H9 (cell line): Measurements from ENCODE around the gene NCOR2. TPM values are rescaled to one million over a fixed set of nuclear protein-coding genes. Genes with fewer than 3 reads are reported as not detected.

ENCODE experiments used
- DNase-seq: peaks from one replicate; pipeline ENCODE4 v3.0.0-alpha.2; 2017
- H2AFZ ChIP-seq: one replicate; pipeline ENCODE4 v1.6.1; 2013; ENCODE audit warnings: mild to moderate bottlenecking, low read length, control low read depth, moderate library complexity
- H2AK5ac ChIP-seq: 2 replicates; pipeline ENCODE4 v1.6.1; 2013; ENCODE audit warnings: low read length, control low read depth, mixed read lengths; ENCODE audit not compliant: insufficient read length
- H2BK120ac ChIP-seq: one replicate; pipeline ENCODE4 v1.6.1; 2013; ENCODE audit warnings: low read depth, mild to moderate bottlenecking, low read length, control low read depth, inconsistent platforms; ENCODE audit not compliant: poor library complexity, severe bottlenecking
- H2BK12ac ChIP-seq: 2 replicates; pipeline ENCODE4 v1.6.1; 2013; ENCODE audit warnings: low read length, control low read depth, mixed read lengths, low read depth; ENCODE audit not compliant: insufficient read length
- H2BK15ac ChIP-seq: 2 replicates; pipeline ENCODE4 v1.6.1; 2013; ENCODE audit warnings: low read depth, low read length, control low read depth
- H2BK20ac ChIP-seq: one replicate; pipeline ENCODE4 v1.6.1; 2013; ENCODE audit warnings: low read depth, mild to moderate bottlenecking, low read length, control low read depth, inconsistent platforms; ENCODE audit not compliant: poor library complexity, severe bottlenecking
- H2BK5ac ChIP-seq: 2 replicates; pipeline ENCODE4 v1.6.1; 2013; ENCODE audit warnings: low read length, control low read depth, mixed read lengths; ENCODE audit not compliant: insufficient read length
- H3K14ac ChIP-seq: 2 replicates; pipeline ENCODE4 v1.6.1; 2013; ENCODE audit warnings: low read length, control low read depth; ENCODE audit not compliant: insufficient read depth
- H3K18ac ChIP-seq: 2 replicates; pipeline ENCODE4 v1.6.1; 2013; ENCODE audit warnings: low read depth, mild to moderate bottlenecking, mixed read lengths, low read length, control low read depth; ENCODE audit not compliant: insufficient read length
- H3K23ac ChIP-seq: 2 replicates; pipeline ENCODE4 v1.6.1; 2013; ENCODE audit warnings: low read length, control low read depth, mixed read lengths, low read depth; ENCODE audit not compliant: insufficient read length
- H3K23me2 ChIP-seq: 2 replicates; pipeline ENCODE4 v1.6.1; 2013; ENCODE audit warnings: low read depth, mild to moderate bottlenecking, mixed read lengths, low read length, control low read depth; ENCODE audit not compliant: insufficient read length, poor library complexity, severe bottlenecking
- H3K27ac ChIP-seq: 2 replicates; pipeline ENCODE4 v1.5.1; 2013; ENCODE audit warnings: low read length, control low read depth, mixed read lengths, low read depth; ENCODE audit not compliant: insufficient read length
- H3K27me3 ChIP-seq: 2 replicates; pipeline ENCODE4 v1.6.1; 2013; ENCODE audit warnings: low read length, control low read depth, inconsistent platforms; ENCODE audit not compliant: insufficient read depth
- H3K4ac ChIP-seq: 2 replicates; pipeline ENCODE4 v1.6.1; 2013; ENCODE audit warnings: low read depth, mild to moderate bottlenecking, control low read depth, inconsistent platforms, low read length, moderate library complexity
- H3K4me1 ChIP-seq: 2 replicates; pipeline ENCODE4 v1.6.1; 2013; ENCODE audit warnings: low read length, control low read depth, inconsistent platforms; ENCODE audit not compliant: insufficient read depth
- H3K4me2 ChIP-seq: 2 replicates; pipeline ENCODE4 v1.6.1; 2013; ENCODE audit warnings: low read length, control low read depth, mixed read lengths; ENCODE audit not compliant: insufficient read length, insufficient read depth
- H3K56ac ChIP-seq: 2 replicates; pipeline ENCODE4 v1.6.1; 2013; ENCODE audit warnings: low read depth, mild to moderate bottlenecking, mixed read lengths, low read length, control low read depth; ENCODE audit not compliant: insufficient read length
- H3K79me1 ChIP-seq: 2 replicates; pipeline ENCODE4 v1.6.1; 2013; ENCODE audit warnings: low read depth, mild to moderate bottlenecking, moderate library complexity, low read length, control low read depth, inconsistent platforms; ENCODE audit not compliant: insufficient read depth, poor library complexity, severe bottlenecking
- H3K79me2 ChIP-seq: 2 replicates; pipeline ENCODE4 v1.6.1; 2013; ENCODE audit warnings: low read length, control low read depth, inconsistent platforms; ENCODE audit not compliant: insufficient read depth
- H3K9ac ChIP-seq: 2 replicates; pipeline ENCODE4 v1.6.1; 2013; ENCODE audit warnings: low read length, control low read depth, mixed read lengths; ENCODE audit not compliant: insufficient read length; ENCODE audit errors: extremely low read depth
- H3K9me3 ChIP-seq: one replicate; pipeline ENCODE4 v1.6.1; 2013; ENCODE audit warnings: low read depth, low read length, inconsistent platforms; ENCODE audit not compliant: control insufficient read depth
- H3T11ph ChIP-seq: one replicate; pipeline ENCODE4 v1.6.1; 2013; ENCODE audit warnings: mild to moderate bottlenecking, low read length, control low read depth, inconsistent platforms
- H4K20me1 ChIP-seq: one replicate; pipeline ENCODE4 v1.6.1; 2013; ENCODE audit not compliant: control insufficient read depth, insufficient read length, insufficient read depth
- H4K5ac ChIP-seq: 2 replicates; pipeline ENCODE4 v1.6.1; 2013; ENCODE audit warnings: low read depth, mild to moderate bottlenecking, mixed read lengths, low read length, control low read depth; ENCODE audit not compliant: insufficient read length
- H4K8ac ChIP-seq: replicated peaks from 2 replicates; pipeline ENCODE4 v1.6.1; 2013; ENCODE audit warnings: low read length, control low read depth, mixed read lengths, low read depth; ENCODE audit not compliant: insufficient read length
- H4K91ac ChIP-seq: 2 replicates; pipeline ENCODE4 v1.6.1; 2013; ENCODE audit warnings: low read depth, mild to moderate bottlenecking, moderate library complexity, mixed read lengths, low read length, control low read depth; ENCODE audit not compliant: insufficient read length
- H3K27ac Mint-ChIP-seq, 3 experiments: 2 replicates in 2 of 3; 3 replicates in 1 of 3; pipeline ENCODE4 v1.8.0; 2020 to 2021; ENCODE audit warnings: mixed read lengths in 3 of 3, mild to moderate bottlenecking in 1 of 3, moderate library complexity in 1 of 3
- H3K27me3 Mint-ChIP-seq: 2 replicates; pipeline ENCODE4 v1.8.0; 2021; ENCODE audit warnings: low read depth, mild to moderate bottlenecking, moderate library complexity, mixed read lengths
- H3K36me3 Mint-ChIP-seq, 3 experiments: 2 replicates in 2 of 3; 3 replicates in 1 of 3; pipeline ENCODE4 v1.8.0; 2020 to 2021; ENCODE audit warnings: low read depth in 3 of 3, mixed read lengths in 3 of 3; ENCODE audit not compliant: insufficient read depth in 1 of 3
- H3K4me1 Mint-ChIP-seq, 2 experiments: 2 replicates each; pipeline ENCODE4 v1.8.0; 2020; ENCODE audit warnings: mixed read lengths in 2 of 2
- H3K4me3 Mint-ChIP-seq, 2 experiments: 2 replicates in 1 of 2; 3 replicates in 1 of 2; pipeline ENCODE4 v1.8.0; 2020 to 2021; ENCODE audit warnings: mild to moderate bottlenecking in 2 of 2, mixed read lengths in 2 of 2, moderate library complexity in 1 of 2
- H3K9me3 Mint-ChIP-seq, 2 experiments: 2 replicates in 1 of 2; 3 replicates in 1 of 2; pipeline ENCODE4 v1.8.0; 2020; ENCODE audit warnings: mild to moderate bottlenecking in 2 of 2, mixed read lengths in 2 of 2, moderate library complexity in 1 of 2
- CTCF ChIP-seq: fragments of 200-600 bp; sonication (generic); conservative IDR thresholded peaks from 3 replicates; pipeline ENCODE4 v1.8.0; 2021; ENCODE audit warnings: antibody characterized with exemption, mild to moderate bottlenecking
- WGBS: extraction: QIAGEN DNeasy Blood & Tissue Kit; methylation state at CpG from one replicate; pipeline ENCODE4 v1.1.7; 2013; ENCODE audit warnings: missing lambda C conversion rate, low lambda C conversion rate, mixed read lengths; ENCODE audit not compliant: insufficient read length; ENCODE audit errors: extremely low coverage; 5-methylcytosine and 5-hydroxymethylcytosine counted together
- total RNA-seq: library from RNA; stranded (reverse); gene quantifications from 2 replicates; pipeline ENCODE4 v1.2.1, GENCODE V29; 2021

The NCOR2 gene
- total RNA-seq, 1 experiment from 2014 or later, result 226 TPM

- Histone ChIP-seq H2BK15ac (no peak overlapping the region), H3T11ph (no peak overlapping the region), H4K8ac (no peak overlapping the region), H4K20me1 (no peaks in the 10 kb centered on the region), H3K9me3 (no peaks in the 10 kb centered on the region), H3K27me3 (no peaks in the 10 kb centered on the region), H3K14ac (no peak overlapping the region), H3K56ac (no peak overlapping the region), H3K23me2 (no peaks in the 10 kb centered on the region), H3K4me2 (no peak overlapping the region), H2AK5ac (no peak overlapping the region), H3K9ac (no peak overlapping the region), H3K79me1 (no peaks in the 10 kb centered on the region), H3K23ac (no peak overlapping the region), H3K79me2 (no peaks in the 10 kb centered on the region), H2BK5ac (no peak overlapping the region), H2BK12ac (no peak overlapping the region), H2BK20ac (no peak overlapping the region), H3K18ac (no peak overlapping the region), H2BK120ac (no peak overlapping the region), H2AFZ (no peak overlapping the region), H4K91ac (no peak overlapping the region), H3K27ac (no peak overlapping the region), H3K4ac (no peak overlapping the region), H3K4me1 (no peaks in the 10 kb centered on the region), H4K5ac (no peak overlapping the region)
- no peak overlapping the region for H3K27ac Mint-ChIP-seq
- peaks cover 0 to 10% (median 2%) of the 10 kb centered on the region in 3 experiments; a peak in 4 of 7 replicates for H3K36me3 Mint-ChIP-seq
- TF ChIP-seq CTCF, result no peak
- peaks cover 15% of the 10 kb centered on the region for H3K27me3 Mint-ChIP-seq
- WGBS, result no CpG with 5 or more reads among the region's 6 CpGs
- H3K4me1 Mint-ChIP-seq, result no peaks in the 10 kb centered on the region
- no peak for DNase-seq
- H3K4me3 Mint-ChIP-seq, result no peak overlapping the region
- peaks cover 7 to 11% of the 10 kb centered on the region in 2 experiments for H3K9me3 Mint-ChIP-seq
These were observed 27.4 kb upstream of the NCOR2 start for GRCh38 chr12:124594851-124595250.
